ENCODE measurements around the gene MAST4. TPM values are rescaled to one million over a fixed set of nuclear protein-coding genes. Genes with fewer than 3 reads are reported as not detected.

Gene MAST4
- total and polyA plus RNA-seq, 4 donors: 3.7 to 9.5 (median 6.5) TPM

GRCh38 chr5:66993448-66993847 lies 397.3 kb downstream of the MAST4 start:
- Histone ChIP-seq H3K27ac (ENCODE audit: low read depth in 1 of 2, low read length in 2 of 2) (no peak overlapping the region), H3K9ac (ENCODE audit: low read depth in 1 of 2, low read length in 2 of 2) (no peak overlapping the region), H3K27me3 (ENCODE audit: control insufficient read depth in 4 of 4, insufficient read depth in 4 of 4, low read length in 3 of 4) (no peaks in the 10 kb centered on the region), H3K4me1 (ENCODE audit: control insufficient read depth in 4 of 4, insufficient read depth in 4 of 4, low read length in 3 of 4) (peaks cover 0 to 9% (median 1%) of the 10 kb centered on the region in 4 donors), H3K4me3 (ENCODE audit: low read depth in 1 of 3, low read length in 3 of 3) (no peak overlapping the region), H3K36me3 (ENCODE audit: control insufficient read depth in 4 of 4, insufficient read depth in 3 of 4, low read depth in 1 of 4, low read length in 3 of 4) (no peaks in the 10 kb centered on the region), H3K9me3 (ENCODE audit: control insufficient read depth in 4 of 4, low read length in 3 of 4) (no peaks in the 10 kb centered on the region)
- DNase-seq (ENCODE audit: low spot score): no peak
- TF ChIP-seq RXRA (IDR thresholded peaks at IDR 0.05): no peak
- no peak for TF ChIP-seq HNF4G (IDR thresholded peaks at IDR 0.05)
- no peak for TF ChIP-seq FOXA2 (IDR thresholded peaks at IDR 0.05)
- no peak for TF ChIP-seq MAX (IDR thresholded peaks at IDR 0.05)
- TF ChIP-seq SP1 (IDR thresholded peaks at IDR 0.05): no peak
- no peak for TF ChIP-seq FOXA1 (IDR thresholded peaks at IDR 0.05)
- TF ChIP-seq, protein P1, sequence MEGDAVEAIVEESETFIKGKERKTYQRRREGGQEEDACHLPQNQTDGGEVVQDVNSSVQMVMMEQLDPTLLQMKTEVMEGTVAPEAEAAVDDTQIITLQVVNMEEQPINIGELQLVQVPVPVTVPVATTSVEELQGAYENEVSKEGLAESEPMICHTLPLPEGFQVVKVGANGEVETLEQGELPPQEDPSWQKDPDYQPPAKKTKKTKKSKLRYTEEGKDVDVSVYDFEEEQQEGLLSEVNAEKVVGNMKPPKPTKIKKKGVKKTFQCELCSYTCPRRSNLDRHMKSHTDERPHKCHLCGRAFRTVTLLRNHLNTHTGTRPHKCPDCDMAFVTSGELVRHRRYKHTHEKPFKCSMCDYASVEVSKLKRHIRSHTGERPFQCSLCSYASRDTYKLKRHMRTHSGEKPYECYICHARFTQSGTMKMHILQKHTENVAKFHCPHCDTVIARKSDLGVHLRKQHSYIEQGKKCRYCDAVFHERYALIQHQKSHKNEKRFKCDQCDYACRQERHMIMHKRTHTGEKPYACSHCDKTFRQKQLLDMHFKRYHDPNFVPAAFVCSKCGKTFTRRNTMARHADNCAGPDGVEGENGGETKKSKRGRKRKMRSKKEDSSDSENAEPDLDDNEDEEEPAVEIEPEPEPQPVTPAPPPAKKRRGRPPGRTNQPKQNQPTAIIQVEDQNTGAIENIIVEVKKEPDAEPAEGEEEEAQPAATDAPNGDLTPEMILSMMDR (IDR thresholded peaks at IDR 0.05; ENCODE audit: low read depth, low read length, missing input control): no peak
- TF ChIP-seq RAD21 (IDR thresholded peaks at IDR 0.05): no peak
- no peak for TF ChIP-seq JUND (IDR thresholded peaks at IDR 0.05)
- TF ChIP-seq, protein P2, sequence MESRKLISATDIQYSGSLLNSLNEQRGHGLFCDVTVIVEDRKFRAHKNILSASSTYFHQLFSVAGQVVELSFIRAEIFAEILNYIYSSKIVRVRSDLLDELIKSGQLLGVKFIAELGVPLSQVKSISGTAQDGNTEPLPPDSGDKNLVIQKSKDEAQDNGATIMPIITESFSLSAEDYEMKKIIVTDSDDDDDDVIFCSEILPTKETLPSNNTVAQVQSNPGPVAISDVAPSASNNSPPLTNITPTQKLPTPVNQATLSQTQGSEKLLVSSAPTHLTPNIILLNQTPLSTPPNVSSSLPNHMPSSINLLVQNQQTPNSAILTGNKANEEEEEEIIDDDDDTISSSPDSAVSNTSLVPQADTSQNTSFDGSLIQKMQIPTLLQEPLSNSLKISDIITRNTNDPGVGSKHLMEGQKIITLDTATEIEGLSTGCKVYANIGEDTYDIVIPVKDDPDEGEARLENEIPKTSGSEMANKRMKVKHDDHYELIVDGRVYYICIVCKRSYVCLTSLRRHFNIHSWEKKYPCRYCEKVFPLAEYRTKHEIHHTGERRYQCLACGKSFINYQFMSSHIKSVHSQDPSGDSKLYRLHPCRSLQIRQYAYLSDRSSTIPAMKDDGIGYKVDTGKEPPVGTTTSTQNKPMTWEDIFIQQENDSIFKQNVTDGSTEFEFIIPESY (IDR thresholded peaks at IDR 0.05): no peak
- TF ChIP-seq GABPA (IDR thresholded peaks at IDR 0.05 in 1 of 2, conservative IDR thresholded peaks at IDR 0.05 in 1 of 2): no peak
- no peak for TF ChIP-seq YY1 (IDR thresholded peaks at IDR 0.05)
- TF ChIP-seq REST (IDR thresholded peaks at IDR 0.05): no peak
- TF ChIP-seq EGR1 (IDR thresholded peaks at IDR 0.05; ENCODE audit: low read depth in 2 of 2): no peak
- no peak for TF ChIP-seq ATF3 (IDR thresholded peaks at IDR 0.05)
- no peak for TF ChIP-seq HNF4A (conservative IDR thresholded peaks at IDR 0.05)
- TF ChIP-seq TAF1 (conservative IDR thresholded peaks at IDR 0.05): no peak
- TF ChIP-seq NR2F2 (IDR thresholded peaks at IDR 0.05): no peak

Measured in liver (tissue), 9 donors.